ENCODE data around the gene MAGI3. TPM values are rescaled to one million over a fixed set of nuclear protein-coding genes. Genes with fewer than 3 reads are reported as not detected.

MAGI3 gene
- total RNA-seq, 1 donor from 2014 or later = 5.4 TPM

GRCh38 chr1:113388017-113388620 lies 2.2 kb upstream of the MAGI3 start:
- TF ChIP-seq CTCF (IDR thresholded peaks at IDR 0.05; ENCODE audit: borderline replicate concordance) = no peak
- H3K9me3 ChIP-seq (replicated peaks) = peaks cover 5% of the 10 kb centered on the region
- no peaks in the 10 kb centered on the region for H3K36me3 ChIP-seq
- DNase-seq = no peak
- H3K27me3 ChIP-seq (ENCODE audit: low read depth) = no peaks in the 10 kb centered on the region
- peak overlapping the region; percentile 91 for H3K27ac ChIP-seq (replicated peaks)
- peaks cover 39% of the 10 kb centered on the region for H3K4me1 ChIP-seq
- intact Hi-C loops (cut with micrococcal nuclease) = no loop called here
- H3K4me3 ChIP-seq = no peak overlapping the region

GRCh38 chr1:113388621-113389358 lies 1.5 kb upstream of the MAGI3 start:
- Histone ChIP-seq H3K36me3 (no peaks in the 10 kb centered on the region), H3K4me1 (peaks cover 46% of the 10 kb centered on the region), H3K27me3 (ENCODE audit: low read depth) (no peaks in the 10 kb centered on the region), H3K27ac (replicated peaks) (peak overlapping the region; percentile 91), H3K4me3 (peak overlapping the region; percentile 86), H3K9me3 (replicated peaks) (peaks cover 5% of the 10 kb centered on the region)
- TF ChIP-seq CTCF (IDR thresholded peaks at IDR 0.05; ENCODE audit: borderline replicate concordance) = peak; percentile 16
- DNase-seq = no peak
- intact Hi-C loops (cut with micrococcal nuclease) = no loop called here

- Histone ChIP-seq H3K27me3 (ENCODE audit: low read depth) (no peaks in the 10 kb centered on the region), H3K27ac (replicated peaks) (peak overlapping the region; percentile 91), H3K4me1 (peaks cover 51% of the 10 kb centered on the region), H3K4me3 (peak overlapping the region; percentile 86), H3K36me3 (no peaks in the 10 kb centered on the region), H3K9me3 (replicated peaks) (peaks cover 5% of the 10 kb centered on the region)
- DNase-seq = no peak
- TF ChIP-seq CTCF (IDR thresholded peaks at IDR 0.05; ENCODE audit: borderline replicate concordance) = no peak
- intact Hi-C loops (cut with micrococcal nuclease) = no loop called here
These were observed 859 bp upstream of the MAGI3 start for GRCh38 chr1:113389359-113389952.

- Histone ChIP-seq H3K4me1 (peaks cover 51% of the 10 kb centered on the region), H3K9me3 (replicated peaks) (peaks cover 5% of the 10 kb centered on the region), H3K36me3 (no peaks in the 10 kb centered on the region), H3K4me3 (peak overlapping the region; percentile 86), H3K27me3 (ENCODE audit: low read depth) (no peaks in the 10 kb centered on the region), H3K27ac (replicated peaks) (peak overlapping the region; percentile 91)
- DNase-seq = peak; percentile 48
- intact Hi-C loops (cut with micrococcal nuclease) = no loop called here
- TF ChIP-seq CTCF (IDR thresholded peaks at IDR 0.05; ENCODE audit: borderline replicate concordance) = no peak
These were observed 745 bp downstream of the MAGI3 start for GRCh38 chr1:113390871-113391648.

GRCh38 chr1:113391649-113392271 lies 1.4 kb downstream of the MAGI3 start:
- H3K4me1 ChIP-seq = peaks cover 51% of the 10 kb centered on the region
- no peaks in the 10 kb centered on the region for H3K36me3 ChIP-seq
- H3K27me3 ChIP-seq (ENCODE audit: low read depth) = no peaks in the 10 kb centered on the region
- intact Hi-C loops (cut with micrococcal nuclease) = no loop called here
- peaks cover 5% of the 10 kb centered on the region for H3K9me3 ChIP-seq (replicated peaks)
- TF ChIP-seq CTCF (IDR thresholded peaks at IDR 0.05; ENCODE audit: borderline replicate concordance) = no peak
- DNase-seq = no peak
- peak overlapping the region; percentile 91 for H3K27ac ChIP-seq (replicated peaks)
- H3K4me3 ChIP-seq = peak overlapping the region; percentile 86

Measured in left ventricle myocardium inferior (tissue), 1 donor.